Stimulated activated CD8-positive, alpha-beta memory T cell treated with anti-CD3 and anti-CD28 coated beads, Interleukin-12 subunit alpha, Interleukin-12 subunit beta, amount 100 ng/mL, for 4 hours (primary cell): Measurements from ENCODE around the gene OR7C1.
"Not testable (repeated sequence)": the region's sequence is repeated elsewhere in the genome, so short reads cannot be mapped to it uniquely, and the experiment has no call there.

Experiments
- DNase-seq: peaks from one replicate; pipeline ENCODE4 v3.0.0-alpha.2; 2020; ENCODE audit warnings: low read depth

OR7C1 gene

DNA sequence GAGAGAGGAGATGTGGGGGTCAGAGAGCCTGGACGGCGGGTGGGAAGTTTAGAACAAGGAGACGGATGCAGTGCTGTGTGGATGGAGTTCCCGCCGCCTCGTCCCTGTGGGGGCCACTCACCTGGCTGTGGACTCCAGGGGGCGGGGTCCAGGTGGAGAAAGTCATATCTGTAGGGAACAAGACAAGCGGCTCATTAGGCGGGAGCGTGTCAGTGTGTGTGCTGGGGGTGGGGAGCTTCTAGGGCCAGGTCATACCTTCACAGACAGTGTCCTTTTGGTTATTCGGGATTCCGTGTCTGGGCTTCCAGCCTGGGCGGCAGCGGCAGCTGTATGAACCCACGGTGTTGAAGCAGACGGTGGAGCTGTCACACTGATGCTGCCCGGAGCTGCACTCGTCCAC is 69.6 kb downstream of the OR7C1 start:
- not testable (repeated sequence) for DNase-seq

GRCh38 chr19:14764401-14764800 is 70.6 kb downstream of the OR7C1 start:
- no peak for DNase-seq

DNA sequence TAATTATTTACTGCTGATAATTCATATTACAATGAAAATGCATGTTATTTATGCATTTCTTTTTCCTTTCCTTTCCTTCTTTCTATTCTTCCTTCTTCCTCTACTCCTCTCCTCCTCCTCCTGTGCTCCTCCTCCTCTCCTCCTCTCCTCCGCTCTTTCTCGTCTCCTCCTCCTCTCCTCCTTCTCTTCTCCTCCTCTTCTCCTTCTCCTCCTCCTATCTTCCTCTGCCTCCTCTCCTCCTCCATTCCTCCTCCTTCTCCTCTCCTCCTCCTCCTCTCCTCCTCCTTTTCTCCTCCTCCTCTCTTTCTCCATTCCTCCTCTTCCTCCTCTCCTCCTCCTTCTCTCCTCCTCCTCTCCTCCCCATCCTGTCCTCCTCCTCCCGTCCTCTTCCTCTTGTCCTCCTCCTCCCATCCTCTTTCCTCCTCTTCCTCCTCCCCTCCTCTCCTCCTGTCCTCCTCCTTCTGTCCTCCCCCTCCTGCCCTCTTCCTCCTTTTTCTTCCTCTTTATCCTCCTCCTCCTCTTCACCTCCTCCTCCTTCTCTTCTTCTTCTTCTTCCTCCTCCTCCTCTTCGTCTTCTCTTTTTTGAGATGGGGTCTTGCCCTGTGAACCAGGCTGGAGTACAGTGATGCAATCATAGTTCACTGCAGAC is 71.4 kb downstream of the OR7C1 start:
- DNase-seq = no peak

DNA sequence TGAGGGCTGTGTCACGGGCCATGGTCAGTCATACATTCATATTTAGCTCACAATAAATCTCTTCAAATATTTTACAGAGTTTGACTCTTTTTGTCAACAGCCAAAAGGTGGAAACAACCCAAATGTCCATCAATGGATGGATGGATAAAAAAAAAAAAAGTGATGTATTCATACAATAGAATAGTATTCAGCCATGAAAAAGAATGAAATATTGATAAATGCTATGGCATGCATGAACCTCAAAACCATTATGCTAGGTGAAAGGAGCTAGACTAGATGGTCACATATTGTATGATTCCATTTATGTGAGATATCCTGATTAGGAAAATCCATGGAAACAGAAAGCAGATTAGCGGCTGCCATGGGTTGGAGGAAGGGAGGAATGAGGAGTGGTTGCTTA is 72.9 kb downstream of the OR7C1 start:
- DNase-seq = no peak

DNA sequence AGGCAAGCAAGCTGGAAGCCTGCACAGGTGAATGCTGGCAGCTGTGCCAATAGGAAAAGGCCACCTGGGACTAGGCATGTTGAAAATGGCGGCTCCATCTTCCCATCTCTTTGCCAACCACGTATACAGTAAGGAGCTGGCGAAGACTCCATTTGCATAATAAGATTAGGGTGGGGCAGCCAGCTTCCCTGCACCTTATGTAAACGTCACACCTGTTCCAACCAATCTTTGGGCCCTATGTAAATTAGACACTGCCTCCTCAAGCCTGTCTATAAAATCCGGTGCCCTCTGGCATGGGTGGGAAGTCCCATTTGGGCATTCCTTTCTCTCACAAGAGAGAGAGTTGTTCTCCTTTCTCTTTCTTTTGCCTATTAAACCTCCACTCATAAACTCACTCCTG is 73.4 kb downstream of the OR7C1 start:
- no peak for DNase-seq

DNA sequence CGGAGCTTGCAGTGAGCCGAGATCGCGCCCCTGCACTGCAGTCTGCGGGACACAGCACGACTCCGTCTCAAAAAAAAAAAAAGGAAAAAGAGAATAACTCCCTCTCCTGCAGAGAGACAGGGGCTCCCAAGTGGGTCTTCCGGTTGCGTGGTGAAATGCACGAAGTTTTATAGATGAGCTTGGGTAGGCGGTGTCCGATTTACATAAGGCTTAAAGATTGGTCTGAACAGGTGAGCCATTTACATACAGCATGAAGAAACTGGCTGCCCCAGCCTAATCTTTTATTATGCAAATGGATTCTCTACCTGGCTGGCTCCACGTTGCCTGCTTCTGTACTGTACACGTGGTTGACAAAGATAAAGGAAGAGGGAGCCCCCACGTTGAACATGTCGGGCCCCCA is 76.2 kb downstream of the OR7C1 start:
- no peak for DNase-seq

DNA sequence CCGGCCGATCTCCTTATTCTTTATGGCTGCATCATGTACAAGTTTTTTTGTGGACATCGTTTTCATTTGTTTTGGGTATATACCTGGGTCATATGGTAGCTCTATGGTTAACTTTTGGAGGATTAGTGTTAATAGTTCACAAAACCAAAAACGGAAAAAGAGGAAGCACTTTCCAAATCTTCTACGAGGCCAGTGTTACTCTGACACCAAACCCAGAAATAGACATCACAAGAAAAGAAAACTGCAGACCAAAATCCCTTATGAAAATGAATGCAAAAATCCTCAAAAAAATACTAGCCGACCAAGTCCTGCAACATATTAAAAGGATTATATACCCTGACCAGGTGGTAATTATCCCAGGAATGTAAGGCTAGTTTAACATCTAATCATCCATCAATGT is 86.4 kb downstream of the OR7C1 start:
- no peak for DNase-seq
